NOMO-1 treated with DMSO at 0.1 percent for 48 hours (cell line): ENCODE results near the gene EDNRB.

Experiments
- DNase-seq: peaks from one replicate; lab custom pipeline; 2025; ENCODE audit not compliant: unreplicated experiment; lab: John Stamatoyannopoulos, UW

EDNRB gene

GRCh38 chr13:77846173-77846572 lies 72.5 kb downstream of the EDNRB start:
- DNase-seq, result peak; percentile 32
